GM21737 (cell line): Measurements from ENCODE around the gene GLTPD2.

Source experiments
- ATAC-seq: cut with Tn5 transposase; IDR thresholded peaks from one replicate; pipeline ENCODE4 v1.9.1; 2021; ENCODE audit warnings: mild to moderate bottlenecking, moderate library complexity; ENCODE audit not compliant: unreplicated experiment

The GLTPD2 gene

DNA sequence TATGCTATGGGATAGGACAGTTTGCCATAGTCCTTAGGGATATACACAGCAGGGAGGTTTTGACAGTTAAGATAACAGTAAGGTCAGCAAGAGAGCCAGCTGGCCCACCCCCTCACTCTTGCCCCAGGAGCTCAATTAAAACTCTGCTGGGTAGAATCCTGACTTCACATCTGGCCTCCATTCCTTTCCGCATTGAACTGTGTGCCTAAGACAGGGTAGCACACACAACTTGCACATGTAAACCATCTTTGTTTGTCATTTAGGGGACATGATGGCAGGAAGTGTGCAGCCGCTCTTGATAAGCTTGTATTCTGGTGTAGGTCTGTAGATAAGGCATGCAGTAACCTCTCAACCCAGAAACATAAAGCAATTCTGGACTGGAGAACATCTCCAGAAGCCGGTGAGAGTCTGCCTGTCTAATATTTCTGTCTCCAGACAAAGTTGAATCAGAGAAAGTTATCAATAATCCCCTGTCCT lies 49.6 kb downstream of the GLTPD2 start:
- no peak for ATAC-seq

- no peak for ATAC-seq
Observed at GRCh38 chr17:4839221-4839620, 50.5 kb downstream of the GLTPD2 start.
